HCT116 (cell line): ENCODE measurements around the gene STAM2.

Experiments
- ELF1 ChIP-seq: IDR thresholded peaks from 2 replicates; pipeline ENCODE4 v1.6.1; 2012; ENCODE audit warnings: low read depth, borderline replicate concordance
- JUND ChIP-seq: IDR thresholded peaks from 2 replicates; pipeline ENCODE4 v1.6.1; 2012
- POLR2A ChIP-seq: IDR thresholded peaks from 2 replicates; pipeline ENCODE4 v1.7.0; 2011; ENCODE audit warnings: borderline replicate concordance; ENCODE audit not compliant: insufficient read depth, insufficient read length; ENCODE audit errors: extremely low read depth
- POLR2AphosphoS5 ChIP-seq: IDR thresholded peaks from 2 replicates; pipeline ENCODE4 v1.6.1; 2011; ENCODE audit warnings: mild to moderate bottlenecking, low read depth, low read length, moderate library complexity
- RAD21 ChIP-seq: IDR thresholded peaks from 2 replicates; pipeline ENCODE4 v1.6.1; 2012; ENCODE audit warnings: low read depth, mild to moderate bottlenecking
- SRF ChIP-seq: IDR thresholded peaks from 2 replicates; pipeline ENCODE4 v1.6.1; 2012; ENCODE audit warnings: low read depth
- TF ChIP-seq, protein P1 (sequence below), 3 experiments: fragments of 200-600 bp in 1 of 3; sonication (generic) in 1 of 3; IDR thresholded peaks in 2 of 3; conservative IDR thresholded peaks in 1 of 3; 2 replicates each; pipeline ENCODE4 v1.5.1; 2012 to 2017; ENCODE audit warnings: low read depth in 2 of 3, low read length in 2 of 3, antibody characterized with exemption in 1 of 3, borderline replicate concordance in 1 of 3, control low read depth in 1 of 3, mild to moderate bottlenecking in 1 of 3, mixed read lengths in 1 of 3, mixed run types in 1 of 3, moderate library complexity in 1 of 3; ENCODE audit not compliant: insufficient read depth in 1 of 3

DNA sequence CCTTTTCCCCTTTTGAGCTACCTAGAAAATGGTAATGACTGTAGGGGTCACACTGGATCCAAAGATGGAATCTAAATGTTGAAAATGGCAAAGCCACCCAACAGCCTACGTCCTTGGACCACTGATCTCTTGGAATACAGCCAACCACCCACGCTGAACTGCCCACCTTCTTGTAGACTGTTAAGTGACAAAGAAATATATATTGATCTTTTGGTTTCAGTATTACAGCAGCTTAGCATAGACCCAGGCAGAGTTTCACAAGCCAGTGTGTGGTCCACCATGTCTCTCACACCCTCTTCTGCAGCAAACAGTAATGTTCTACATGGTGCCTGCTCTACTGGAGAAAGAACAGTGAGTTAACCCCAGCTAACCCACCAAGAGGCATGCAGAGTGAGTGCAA is 96.9 kb downstream of the STAM2 start:
- TF ChIP-seq, protein P1, sequence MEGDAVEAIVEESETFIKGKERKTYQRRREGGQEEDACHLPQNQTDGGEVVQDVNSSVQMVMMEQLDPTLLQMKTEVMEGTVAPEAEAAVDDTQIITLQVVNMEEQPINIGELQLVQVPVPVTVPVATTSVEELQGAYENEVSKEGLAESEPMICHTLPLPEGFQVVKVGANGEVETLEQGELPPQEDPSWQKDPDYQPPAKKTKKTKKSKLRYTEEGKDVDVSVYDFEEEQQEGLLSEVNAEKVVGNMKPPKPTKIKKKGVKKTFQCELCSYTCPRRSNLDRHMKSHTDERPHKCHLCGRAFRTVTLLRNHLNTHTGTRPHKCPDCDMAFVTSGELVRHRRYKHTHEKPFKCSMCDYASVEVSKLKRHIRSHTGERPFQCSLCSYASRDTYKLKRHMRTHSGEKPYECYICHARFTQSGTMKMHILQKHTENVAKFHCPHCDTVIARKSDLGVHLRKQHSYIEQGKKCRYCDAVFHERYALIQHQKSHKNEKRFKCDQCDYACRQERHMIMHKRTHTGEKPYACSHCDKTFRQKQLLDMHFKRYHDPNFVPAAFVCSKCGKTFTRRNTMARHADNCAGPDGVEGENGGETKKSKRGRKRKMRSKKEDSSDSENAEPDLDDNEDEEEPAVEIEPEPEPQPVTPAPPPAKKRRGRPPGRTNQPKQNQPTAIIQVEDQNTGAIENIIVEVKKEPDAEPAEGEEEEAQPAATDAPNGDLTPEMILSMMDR (IDR thresholded peaks at IDR 0.05 in 2 of 3, conservative IDR thresholded peaks at IDR 0.05 in 1 of 3; ENCODE audit: borderline replicate concordance in 1 of 3, insufficient read depth in 1 of 3, low read depth in 2 of 3, low read length in 2 of 3): no peak
- TF ChIP-seq POLR2AphosphoS5: no peak
- TF ChIP-seq JUND: no peak
- TF ChIP-seq SRF: no peak
- TF ChIP-seq POLR2A: no peak
- TF ChIP-seq ELF1: no peak
- no peak for TF ChIP-seq RAD21
